ENCODE measurements around the gene ADAMTS7. TPM values are rescaled to one million over a fixed set of nuclear protein-coding genes. Genes with fewer than 3 reads are reported as not detected.
"Not testable (repeated sequence)": the region's sequence is repeated elsewhere in the genome, so short reads cannot be mapped to it uniquely, and the experiment has no call there.

ADAMTS7 gene
- total RNA-seq, 4 donors from 2014 or later, result 0.42 to 1.1 (median 0.76) TPM

GRCh38 chr15:78796510-78796909, 14.8 kb downstream of the ADAMTS7 start:
- in situ Hi-C loops (cut with MboI; ENCODE audit: low sequenced_read_pairs in 4 of 4), result no loop called here
- DNase-seq (no peak), ATAC-seq (no peak)
- intact Hi-C loops (cut with DNase I; ENCODE audit: low total_unique reads), result no loop called here
- no peak for TF ChIP-seq POLR2A (IDR thresholded peaks at IDR 0.05)
- no peaks in the 10 kb centered on the region for H3K36me3 ChIP-seq
- no peaks in the 10 kb centered on the region for H3K4me1 ChIP-seq
- no peak overlapping the region for H3K4me3 ChIP-seq
- no peaks in the 10 kb centered on the region for H3K9me3 ChIP-seq
- H3K27ac ChIP-seq, result no peak overlapping the region
- no peaks in the 10 kb centered on the region for H3K27me3 ChIP-seq

GRCh38 chr15:78795043-78795442, 16.2 kb downstream of the ADAMTS7 start:
- no peaks in the 10 kb centered on the region for H3K4me1 ChIP-seq
- no peak overlapping the region for H3K4me3 ChIP-seq
- ATAC-seq (no peak), DNase-seq (no peak)
- no peak overlapping the region for H3K27ac ChIP-seq
- intact Hi-C loops (cut with DNase I; ENCODE audit: low total_unique reads) (no loop called here), in situ Hi-C loops (cut with MboI; ENCODE audit: low sequenced_read_pairs in 4 of 4) (no loop called here)
- H3K27me3 ChIP-seq, result no peaks in the 10 kb centered on the region
- no peaks in the 10 kb centered on the region for H3K36me3 ChIP-seq
- no peak for TF ChIP-seq POLR2A (IDR thresholded peaks at IDR 0.05)
- no peak for TF ChIP-seq CTCF (IDR thresholded peaks at IDR 0.05 in 4 of 5, conservative IDR thresholded peaks at IDR 0.05 in 1 of 5)
- no peaks in the 10 kb centered on the region for H3K9me3 ChIP-seq

GRCh38 chr15:78794446-78794845, 16.8 kb downstream of the ADAMTS7 start:
- H3K27me3 ChIP-seq; DNase-seq; ATAC-seq; H3K4me3 ChIP-seq; intact Hi-C loops (cut with DNase I; ENCODE audit: low total_unique reads); H3K9me3 ChIP-seq; H3K27ac ChIP-seq; in situ Hi-C loops (cut with MboI; ENCODE audit: low sequenced_read_pairs in 4 of 4); H3K36me3 ChIP-seq; H3K4me1 ChIP-seq: not testable (repeated sequence)

- no peak overlapping the region for H3K4me3 ChIP-seq
- ATAC-seq (no peak), DNase-seq (no peak)
- no peaks in the 10 kb centered on the region for H3K4me1 ChIP-seq
- H3K27ac ChIP-seq, result no peak overlapping the region
- TF ChIP-seq CTCF (IDR thresholded peaks at IDR 0.05 in 4 of 5, conservative IDR thresholded peaks at IDR 0.05 in 1 of 5) (no peak), POLR2A (IDR thresholded peaks at IDR 0.05) (no peak)
- no peaks in the 10 kb centered on the region for H3K36me3 ChIP-seq
- no peaks in the 10 kb centered on the region for H3K9me3 ChIP-seq
- in situ Hi-C loops (cut with MboI; ENCODE audit: low sequenced_read_pairs in 4 of 4), result no loop called here
- intact Hi-C loops (cut with DNase I; ENCODE audit: low total_unique reads), result no loop called here
- no peaks in the 10 kb centered on the region for H3K27me3 ChIP-seq
These were observed 19.9 kb downstream of the ADAMTS7 start for GRCh38 chr15:78791357-78791756.

- no peak for TF ChIP-seq POLR2A (IDR thresholded peaks at IDR 0.05)
- TF ChIP-seq CTCF (IDR thresholded peaks at IDR 0.05 in 4 of 5, conservative IDR thresholded peaks at IDR 0.05 in 1 of 5), result no peak
- Histone ChIP-seq H3K36me3 (no peaks in the 10 kb centered on the region), H3K4me1 (no peaks in the 10 kb centered on the region), H3K4me3 (no peak overlapping the region), H3K9me3 (no peaks in the 10 kb centered on the region), H3K27me3 (no peaks in the 10 kb centered on the region), H3K27ac (no peak overlapping the region)
- in situ Hi-C loops (cut with MboI; ENCODE audit: low sequenced_read_pairs in 4 of 4) (no loop called here), intact Hi-C loops (cut with DNase I; ENCODE audit: low total_unique reads) (no loop called here)
- ATAC-seq (no peak), DNase-seq (no peak)
These were observed 21.2 kb downstream of the ADAMTS7 start for GRCh38 chr15:78790027-78790426.

GRCh38 chr15:78789615-78790014, 21.6 kb downstream of the ADAMTS7 start:
- intact Hi-C loops (cut with DNase I; ENCODE audit: low total_unique reads), result no loop called here
- no peaks in the 10 kb centered on the region for H3K9me3 ChIP-seq
- no peaks in the 10 kb centered on the region for H3K36me3 ChIP-seq
- H3K4me3 ChIP-seq, result no peak overlapping the region
- no peak overlapping the region for H3K27ac ChIP-seq
- no peaks in the 10 kb centered on the region for H3K4me1 ChIP-seq
- DNase-seq (no peak), ATAC-seq (no peak)
- in situ Hi-C loops (cut with MboI; ENCODE audit: low sequenced_read_pairs in 4 of 4), result no loop called here
- H3K27me3 ChIP-seq, result no peaks in the 10 kb centered on the region
- TF ChIP-seq CTCF (IDR thresholded peaks at IDR 0.05 in 4 of 5, conservative IDR thresholded peaks at IDR 0.05 in 1 of 5), result no peak
- no peak for TF ChIP-seq POLR2A (IDR thresholded peaks at IDR 0.05)
